AG10803 (cell line): ENCODE measurements around the gene GNMT.

Experiments used
- DNase-seq: peaks from one replicate; pipeline ENCODE4 v3.0.0; 2010; ENCODE audit warnings: low read depth
- H3K4me3 ChIP-seq: 2 replicates; pipeline ENCODE4 v1.5.1; 2011; ENCODE audit warnings: mild to moderate bottlenecking, low read length, control low read depth
- TF ChIP-seq, protein P1 (sequence below): conservative IDR thresholded peaks from 2 replicates; pipeline ENCODE4 v1.5.1; 2011; ENCODE audit warnings: mild to moderate bottlenecking, low read length, control low read depth, inconsistent platforms

The GNMT gene

DNA sequence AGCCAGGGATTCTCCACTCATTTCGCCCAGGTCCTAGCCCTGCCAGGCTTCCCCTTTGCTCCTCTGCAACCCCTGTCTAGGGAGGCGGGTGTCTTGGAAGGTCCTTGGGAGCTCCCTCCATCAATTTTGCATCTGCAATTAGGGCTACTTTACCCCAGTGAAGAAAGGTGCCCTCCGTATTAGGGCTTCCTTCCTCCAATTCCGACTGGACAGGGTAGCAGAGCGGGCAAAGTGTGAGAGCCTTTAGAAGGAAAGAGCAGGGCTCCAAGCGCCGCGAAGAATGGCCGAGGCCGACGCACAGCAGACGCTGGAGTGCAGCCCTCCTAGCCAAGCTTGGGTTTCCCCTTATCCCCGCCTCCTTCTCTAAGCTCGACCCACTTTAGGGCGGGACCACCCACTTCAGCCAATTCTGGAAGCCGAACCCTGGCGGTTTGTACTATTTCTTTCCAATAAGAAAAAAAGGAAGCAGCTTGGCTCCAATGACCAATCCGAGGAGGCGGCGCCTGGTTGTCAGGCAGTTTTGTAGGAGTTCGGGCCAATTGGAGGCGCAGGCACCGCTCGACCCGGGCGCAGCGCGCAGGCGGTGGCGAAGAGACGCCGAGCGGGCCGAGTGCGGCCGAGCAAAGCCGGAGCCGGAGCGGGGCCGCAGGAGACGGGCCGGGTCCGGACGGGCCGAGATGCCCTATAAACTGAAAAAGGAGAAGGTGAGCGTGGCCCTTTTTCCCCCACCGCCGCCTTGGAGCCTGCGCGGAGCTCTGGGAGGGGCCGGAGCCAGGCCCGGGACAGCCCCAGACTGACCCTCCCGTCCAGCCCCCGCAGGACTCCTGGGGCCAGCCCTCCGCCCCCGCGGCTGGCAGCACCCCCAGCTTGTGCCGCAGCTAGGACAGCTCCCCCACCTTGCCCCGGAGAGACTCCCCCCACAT is 23.7 kb downstream of the GNMT start, which contains the start of gene PPP2R5D:
PPP2R5D (plus strand) TSS at position 570 of the 923 bp plus-strand sequence; CDS start at position 678, 108 bp downstream.
- H3K4me3 ChIP-seq, result peak within 1 kb of the TSS; percentile 74
- peak; percentile 98 for DNase-seq
- TF ChIP-seq, protein P1, sequence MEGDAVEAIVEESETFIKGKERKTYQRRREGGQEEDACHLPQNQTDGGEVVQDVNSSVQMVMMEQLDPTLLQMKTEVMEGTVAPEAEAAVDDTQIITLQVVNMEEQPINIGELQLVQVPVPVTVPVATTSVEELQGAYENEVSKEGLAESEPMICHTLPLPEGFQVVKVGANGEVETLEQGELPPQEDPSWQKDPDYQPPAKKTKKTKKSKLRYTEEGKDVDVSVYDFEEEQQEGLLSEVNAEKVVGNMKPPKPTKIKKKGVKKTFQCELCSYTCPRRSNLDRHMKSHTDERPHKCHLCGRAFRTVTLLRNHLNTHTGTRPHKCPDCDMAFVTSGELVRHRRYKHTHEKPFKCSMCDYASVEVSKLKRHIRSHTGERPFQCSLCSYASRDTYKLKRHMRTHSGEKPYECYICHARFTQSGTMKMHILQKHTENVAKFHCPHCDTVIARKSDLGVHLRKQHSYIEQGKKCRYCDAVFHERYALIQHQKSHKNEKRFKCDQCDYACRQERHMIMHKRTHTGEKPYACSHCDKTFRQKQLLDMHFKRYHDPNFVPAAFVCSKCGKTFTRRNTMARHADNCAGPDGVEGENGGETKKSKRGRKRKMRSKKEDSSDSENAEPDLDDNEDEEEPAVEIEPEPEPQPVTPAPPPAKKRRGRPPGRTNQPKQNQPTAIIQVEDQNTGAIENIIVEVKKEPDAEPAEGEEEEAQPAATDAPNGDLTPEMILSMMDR, result no peak

DNA sequence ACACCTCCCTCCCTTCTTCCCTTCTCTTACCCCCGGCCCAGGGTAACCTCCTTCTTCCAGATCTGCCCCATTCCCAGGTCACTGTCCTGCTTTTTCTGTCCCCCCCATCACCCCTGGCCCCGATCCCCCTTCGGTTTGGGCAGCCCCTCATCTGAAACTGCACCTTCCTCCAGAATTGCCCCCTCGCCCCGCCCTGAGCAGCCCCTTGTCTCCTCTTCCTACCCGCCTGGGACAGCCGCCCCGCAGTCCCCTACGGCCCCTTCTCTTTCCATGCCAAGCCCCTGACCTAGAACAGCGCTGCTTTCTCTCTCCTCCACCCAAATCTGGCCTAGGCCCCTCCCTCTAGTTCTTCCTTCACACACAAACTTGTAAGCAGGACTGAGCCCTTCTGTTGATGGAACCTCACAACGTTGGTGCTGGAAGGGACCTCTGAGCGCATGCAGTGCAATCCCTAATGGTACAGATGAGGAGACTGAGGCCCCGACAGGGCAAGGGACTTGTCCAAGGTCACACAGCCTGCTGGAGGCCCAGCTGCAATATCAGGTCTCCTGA is 24.4 kb downstream of the GNMT start:
- peak overlapping the region; percentile 74 for H3K4me3 ChIP-seq
- DNase-seq, result no peak
- TF ChIP-seq, protein P1, result no peak

DNA sequence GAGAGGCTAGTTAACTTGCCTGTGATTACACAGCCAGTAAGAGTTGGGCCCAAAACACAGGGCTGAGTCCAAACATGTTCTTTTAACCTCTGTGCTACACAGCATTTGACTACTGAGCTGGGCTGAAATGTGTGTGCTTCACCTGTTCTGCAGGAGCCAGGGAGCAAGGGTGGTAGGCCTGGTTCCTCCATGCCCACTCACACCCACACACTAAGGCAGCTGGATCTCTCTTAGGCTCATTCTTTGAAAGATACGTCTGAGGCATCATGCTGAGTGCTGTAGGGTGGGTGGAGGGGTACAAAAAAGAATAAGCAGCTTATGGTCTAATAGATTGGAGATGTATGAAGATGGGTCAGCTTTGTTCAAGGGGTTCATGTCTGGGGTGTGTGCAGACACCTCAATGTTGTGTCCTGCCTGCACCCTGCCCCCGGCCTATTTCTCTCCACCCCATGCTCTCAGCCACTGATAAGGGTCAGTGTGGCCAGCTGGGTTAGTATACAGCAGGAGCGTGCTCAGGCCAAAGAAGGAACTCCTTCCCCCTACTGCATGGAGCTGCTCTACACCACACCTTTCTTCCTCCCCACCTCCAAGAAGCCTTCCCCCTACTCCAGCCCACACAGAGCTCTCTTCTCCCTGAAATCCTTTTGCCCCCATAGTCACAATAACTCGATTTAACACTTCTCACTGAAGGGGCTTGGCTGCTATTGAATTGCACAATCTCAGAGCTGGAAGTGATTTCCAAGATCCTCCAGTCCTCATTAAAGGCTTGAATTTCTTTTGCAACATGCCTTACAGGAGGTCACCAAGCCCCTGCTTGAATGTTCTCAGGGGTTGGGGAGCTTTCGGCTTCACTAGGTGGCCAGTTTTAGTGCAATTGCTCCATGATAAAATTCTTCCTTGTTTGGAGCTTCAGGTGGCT is 27.2 kb downstream of the GNMT start:
- H3K4me3 ChIP-seq, result no peak overlapping the region
- TF ChIP-seq, protein P1, result no peak
- DNase-seq, result no peak

DNA sequence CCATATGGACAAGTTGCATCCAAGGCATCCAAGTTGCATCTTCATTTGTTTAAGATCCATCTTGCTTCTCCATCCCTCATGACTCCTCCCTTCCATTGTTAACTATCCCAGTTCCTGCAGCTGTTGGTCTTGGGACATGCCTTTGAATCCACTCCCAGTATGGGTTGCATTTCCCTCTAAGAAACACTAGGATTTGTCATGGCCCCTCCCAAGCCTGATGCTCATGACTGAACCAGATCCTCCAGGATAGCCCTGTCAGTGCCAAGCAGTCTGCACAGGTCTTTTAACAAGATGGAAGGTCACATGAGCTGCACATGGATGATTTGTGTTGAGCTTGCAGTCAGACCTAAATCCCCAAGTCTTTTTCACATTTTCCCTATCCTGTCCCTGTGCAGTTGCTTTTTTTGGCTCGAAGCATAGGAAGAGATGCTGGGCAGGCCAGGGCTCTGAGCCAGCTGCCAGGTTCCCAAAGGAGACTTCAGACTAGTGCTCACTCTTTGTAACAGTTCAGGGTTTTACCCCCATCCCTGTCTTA is 28.0 kb downstream of the GNMT start:
- no peak overlapping the region for H3K4me3 ChIP-seq
- peak; percentile 33 for DNase-seq
- TF ChIP-seq, protein P1, result no peak

DNA sequence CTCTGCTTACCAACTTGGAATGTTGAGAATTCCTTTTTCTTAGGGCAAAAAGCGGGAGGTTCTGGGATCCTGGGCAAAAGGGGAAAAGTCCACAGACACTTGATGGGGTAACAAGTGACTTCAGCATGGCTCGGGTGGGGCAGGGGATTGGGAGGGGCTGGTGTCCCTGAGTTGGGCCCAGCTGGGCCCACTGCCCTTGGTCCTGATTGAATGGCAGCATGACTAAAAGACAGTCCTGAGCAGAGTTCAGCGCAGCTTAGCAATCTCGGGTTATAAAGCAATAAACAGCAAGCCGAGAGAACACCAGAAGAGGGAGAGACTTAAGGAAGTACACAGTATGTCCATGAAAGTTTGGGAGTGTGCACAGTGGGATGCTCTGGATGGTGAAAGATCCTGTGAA is 29.4 kb downstream of the GNMT start:
- TF ChIP-seq, protein P1, result no peak
- no peak for DNase-seq
- H3K4me3 ChIP-seq, result no peak overlapping the region

DNA sequence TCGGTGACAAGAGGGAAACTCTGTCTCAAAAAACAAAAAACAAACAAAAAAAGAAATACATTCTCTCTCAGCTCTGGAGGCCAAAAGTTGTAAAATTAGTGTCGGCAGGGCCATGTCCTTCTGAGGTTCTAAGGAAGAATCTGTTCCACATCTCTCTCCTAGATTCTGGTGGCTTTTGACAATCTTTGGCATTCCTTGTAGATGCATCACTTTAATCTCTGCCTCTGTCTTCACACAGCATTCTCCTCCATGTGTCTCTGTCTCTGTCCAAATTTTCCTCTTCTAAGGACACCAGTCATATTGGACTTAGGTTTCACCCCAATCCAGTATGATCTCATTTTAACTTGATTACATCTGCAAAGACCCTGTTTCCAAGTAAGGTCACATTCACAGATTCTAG is 32.9 kb downstream of the GNMT start:
- H3K4me3 ChIP-seq, result no peak overlapping the region
- peak; percentile 34 for DNase-seq
- TF ChIP-seq, protein P1, result no peak
